Measurements from ENCODE around the gene BTBD2.
"Not testable (repeated sequence)": the region's sequence is repeated elsewhere in the genome, so short reads cannot be mapped to it uniquely, and the experiment has no call there.

BTBD2 gene

GRCh38 chr19:2012941-2013682 is 2.4 kb downstream of the BTBD2 start:
- DNase-seq, result no peak

GRCh38 chr19:2011169-2011568 is 4.3 kb downstream of the BTBD2 start:
- no peak for DNase-seq

- DNase-seq, result no peak
Observed at GRCh38 chr19:2010135-2010668, 5.3 kb downstream of the BTBD2 start.

GRCh38 chr19:2003874-2004273 is 11.6 kb downstream of the BTBD2 start:
- DNase-seq, result no peak

GRCh38 chr19:1999856-2000515 is 15.5 kb downstream of the BTBD2 start:
- DNase-seq, result no peak

- no peak for DNase-seq
Observed at GRCh38 chr19:1998712-1999708, 16.5 kb downstream of the BTBD2 start.

GRCh38 chr19:1997353-1998233 is 17.9 kb downstream of the BTBD2 start:
- DNase-seq, result no peak

- no peak for DNase-seq
Observed at GRCh38 chr19:1992759-1993260, 22.7 kb downstream of the BTBD2 start.

GRCh38 chr19:1991018-1991913 is 24.2 kb downstream of the BTBD2 start:
- DNase-seq, result no peak

- no peak for DNase-seq
Observed at GRCh38 chr19:1990230-1991017, 25.1 kb downstream of the BTBD2 start.

GRCh38 chr19:1989513-1990229 is 25.8 kb downstream of the BTBD2 start:
- DNase-seq, result no peak

- DNase-seq, result not testable (repeated sequence)
Observed at GRCh38 chr19:1988464-1988863, 27.1 kb downstream of the BTBD2 start.

GRCh38 chr19:1987197-1988187 is 28.0 kb downstream of the BTBD2 start:
- DNase-seq, result no peak

GRCh38 chr19:1986357-1987162 is 29.0 kb downstream of the BTBD2 start:
- DNase-seq, result no peak

GRCh38 chr19:1985588-1986356 is 29.7 kb downstream of the BTBD2 start:
- DNase-seq, result no peak

GRCh38 chr19:1984357-1984756 is 31.2 kb downstream of the BTBD2 start:
- no peak for DNase-seq
